Measurements from ENCODE around the gene FBXO36.
"Not testable (repeated sequence)": the region's sequence is repeated elsewhere in the genome, so short reads cannot be mapped to it uniquely, and the experiment has no call there.

Gene FBXO36

DNA sequence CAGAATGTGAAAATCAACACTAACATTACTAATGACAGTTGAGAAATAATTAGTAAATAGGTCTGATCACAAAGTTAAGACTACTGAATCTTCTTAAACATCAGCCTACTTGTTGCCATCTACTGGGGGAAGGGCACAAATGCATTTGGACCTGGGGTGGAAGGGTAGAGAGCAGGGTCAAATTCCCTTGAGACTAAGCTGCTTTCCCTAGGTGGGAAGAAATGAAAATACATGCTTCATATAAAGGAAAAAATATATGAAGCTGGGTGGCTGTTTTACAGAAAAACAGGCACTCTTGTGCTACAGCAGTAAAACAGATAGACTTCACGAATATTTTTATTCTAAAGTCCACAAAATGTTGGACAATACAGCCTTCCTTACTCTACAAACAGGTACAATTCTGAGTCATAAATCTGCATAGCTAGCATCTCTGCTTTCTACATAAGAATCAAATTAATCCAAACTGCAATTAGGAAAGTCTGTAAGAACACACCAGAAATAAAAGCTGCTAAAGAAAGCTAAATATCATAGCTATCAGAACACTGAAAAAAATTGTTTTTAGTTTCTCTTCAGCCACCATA, 11.4 kb upstream of the FBXO36 start:
- 54% methylated on average over 1 of the region's 1 CpG for WGBS
- no peak overlapping the region for H3K4me3 ChIP-seq (ENCODE audit: low read length)
- H3K9ac ChIP-seq (ENCODE audit: low read depth, low read length): no peak overlapping the region
- H3K27ac ChIP-seq (ENCODE audit: low read depth, low read length): no peak overlapping the region
- H3K9me3 ChIP-seq (ENCODE audit: insufficient read depth, low read depth, low read length): no peaks in the 10 kb centered on the region
- no peaks in the 10 kb centered on the region for H3K27me3 ChIP-seq (ENCODE audit: insufficient read depth, low read length)
- H3K4me1 ChIP-seq (ENCODE audit: insufficient read depth, low read length): peaks cover 12% of the 10 kb centered on the region
- peaks cover 20% of the 10 kb centered on the region for H3K36me3 ChIP-seq (ENCODE audit: insufficient read depth, low read length)

DNA sequence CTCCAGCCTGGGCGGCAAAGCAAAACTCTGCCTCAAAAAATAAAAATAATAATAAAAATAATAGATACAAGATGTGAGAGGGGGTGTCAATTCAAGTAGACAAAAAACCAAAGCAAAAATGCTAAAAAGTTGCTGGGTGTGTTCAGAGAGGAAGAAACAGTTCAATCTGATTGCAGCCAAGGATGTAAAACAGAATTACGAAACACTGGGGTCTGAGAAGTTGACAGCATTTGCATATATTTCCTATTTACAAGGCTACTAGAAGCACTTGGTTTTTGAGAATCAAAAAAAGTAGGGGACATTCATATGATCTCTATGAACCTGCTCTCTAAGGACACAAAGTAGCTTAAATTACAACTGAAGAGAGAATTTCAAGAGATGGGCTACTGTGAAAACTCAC, 8.1 kb upstream of the FBXO36 start:
- WGBS: 100% methylated on average over 1 of the region's 2 CpGs

DNA sequence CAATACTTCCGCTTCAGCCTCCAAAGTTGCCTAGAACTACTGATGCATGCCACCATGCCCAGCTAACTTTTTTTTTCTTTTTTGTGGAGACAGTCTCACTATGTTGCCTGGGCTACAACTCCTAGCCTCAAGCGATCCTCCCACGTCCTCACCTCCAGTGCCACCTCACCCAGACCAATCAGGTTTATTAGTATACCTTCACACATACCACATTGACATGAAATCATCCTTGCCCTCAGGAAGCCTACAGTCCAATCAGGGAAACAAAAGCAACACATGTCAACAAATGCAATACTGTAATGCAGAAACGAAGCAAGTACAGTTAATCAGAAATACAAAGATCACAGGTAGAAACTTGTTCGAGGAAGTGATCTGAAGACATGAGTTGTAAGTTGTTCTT, 4.5 kb upstream of the FBXO36 start:
- 97% methylated on average over 5 of the region's 5 CpGs for WGBS
- H3K27me3 ChIP-seq (ENCODE audit: insufficient read depth, low read length): no peaks in the 10 kb centered on the region
- H3K9ac ChIP-seq (ENCODE audit: low read depth, low read length): no peak overlapping the region
- H3K36me3 ChIP-seq (ENCODE audit: insufficient read depth, low read length): peaks cover 17% of the 10 kb centered on the region
- no peak overlapping the region for H3K4me3 ChIP-seq (ENCODE audit: low read length)
- peaks cover 6% of the 10 kb centered on the region for H3K4me1 ChIP-seq (ENCODE audit: insufficient read depth, low read length)
- H3K9me3 ChIP-seq (ENCODE audit: insufficient read depth, low read depth, low read length): no peaks in the 10 kb centered on the region
- H3K27ac ChIP-seq (ENCODE audit: low read depth, low read length): no peak overlapping the region

More for the DNA sequence above, 8.1 kb upstream of the FBXO36 start:
- peaks cover 12% of the 10 kb centered on the region for H3K4me1 ChIP-seq (ENCODE audit: insufficient read depth, low read length)
- no peak overlapping the region for H3K9ac ChIP-seq (ENCODE audit: low read depth, low read length)
- peaks cover 23% of the 10 kb centered on the region for H3K36me3 ChIP-seq (ENCODE audit: insufficient read depth, low read length)
- H3K9me3 ChIP-seq (ENCODE audit: insufficient read depth, low read depth, low read length): no peaks in the 10 kb centered on the region
- H3K27me3 ChIP-seq (ENCODE audit: insufficient read depth, low read length): no peaks in the 10 kb centered on the region
- no peak overlapping the region for H3K27ac ChIP-seq (ENCODE audit: low read depth, low read length)
- H3K4me3 ChIP-seq (ENCODE audit: low read length): no peak overlapping the region

DNA sequence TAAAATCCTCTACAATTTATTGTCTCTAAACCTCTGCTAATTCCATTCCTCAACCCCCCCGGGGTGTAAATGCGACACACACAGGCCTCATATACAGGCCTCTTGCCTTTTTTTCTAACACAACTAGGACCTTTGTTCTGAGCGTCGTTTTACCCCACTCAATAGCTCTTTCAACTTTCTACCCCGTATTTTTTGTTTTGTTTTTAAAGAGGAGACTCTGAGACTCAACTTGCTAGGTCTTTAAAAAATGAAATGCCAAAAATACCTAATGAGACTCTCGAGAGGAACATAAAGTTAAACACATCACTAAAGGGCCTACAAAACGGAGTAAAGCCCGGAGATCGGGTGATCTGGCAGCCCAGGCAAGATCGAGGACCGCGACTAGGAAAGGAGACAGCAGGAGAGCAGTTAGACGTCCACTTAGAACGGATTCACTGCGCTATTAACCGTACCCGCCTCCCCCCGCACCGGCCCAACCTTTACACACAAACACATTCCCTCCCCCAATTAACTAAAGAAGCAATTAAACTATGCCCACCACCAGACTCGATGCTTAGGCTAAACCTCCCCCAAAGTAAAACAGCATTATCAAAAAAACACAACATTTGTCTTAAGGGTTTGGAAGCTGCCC, 2.2 kb upstream of the FBXO36 start:
- Histone ChIP-seq H3K9me3 (ENCODE audit: insufficient read depth, low read depth, low read length) (no peaks in the 10 kb centered on the region), H3K9ac (ENCODE audit: low read depth, low read length) (peak overlapping the region; percentile 62), H3K36me3 (ENCODE audit: insufficient read depth, low read length) (peaks cover 17% of the 10 kb centered on the region), H3K27me3 (ENCODE audit: insufficient read depth, low read length) (no peaks in the 10 kb centered on the region), H3K4me1 (ENCODE audit: insufficient read depth, low read length) (peaks cover 13% of the 10 kb centered on the region), H3K4me3 (ENCODE audit: low read length) (peak overlapping the region; percentile 93), H3K27ac (ENCODE audit: low read depth, low read length) (0 out of 2 replicates have a peak overlapping the region, but pooled peaks have one; percentile 17)
- WGBS: 12% methylated on average over 19 of the region's 20 CpGs

DNA sequence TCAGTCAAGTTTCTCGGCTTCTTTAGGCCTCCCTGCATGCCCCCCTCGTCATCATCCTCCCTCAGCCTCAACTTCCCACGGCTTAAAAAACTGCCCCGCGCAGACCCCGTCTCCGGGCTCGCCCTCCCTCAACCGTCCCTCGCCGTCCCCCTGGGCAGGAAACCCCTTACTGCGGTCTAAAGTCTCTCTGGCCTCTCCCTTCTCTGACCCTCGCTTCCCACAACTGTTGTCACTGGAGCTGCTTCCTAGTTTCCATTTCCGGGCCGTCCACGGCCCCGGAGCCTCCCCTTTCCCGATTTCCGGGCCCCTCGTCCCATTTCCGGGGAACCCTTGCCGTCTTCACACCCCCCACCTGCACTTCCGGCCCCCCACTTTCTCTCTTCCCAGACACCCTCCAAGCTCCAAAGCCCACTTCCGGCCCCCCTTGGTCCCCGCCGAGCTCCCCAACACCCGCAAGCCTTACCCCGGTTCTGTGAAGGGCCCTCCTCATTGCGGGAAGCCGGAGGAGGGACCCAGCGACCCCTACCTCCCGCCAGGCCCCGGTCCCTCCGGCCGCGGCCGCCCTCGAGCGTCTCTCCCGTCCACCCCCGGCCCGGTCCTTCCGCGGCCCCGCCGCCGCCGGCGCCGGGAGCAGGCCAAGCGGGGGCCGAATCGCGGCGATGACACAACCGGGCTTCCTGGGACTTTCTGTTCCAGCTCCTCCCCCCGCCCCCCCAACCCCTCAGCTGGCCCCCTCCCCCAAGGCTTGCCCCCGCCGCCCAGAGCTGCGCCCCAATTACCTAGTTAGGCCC, 1.0 kb upstream of the FBXO36 start:
- no peaks in the 10 kb centered on the region for H3K9me3 ChIP-seq (ENCODE audit: insufficient read depth, low read depth, low read length)
- peak overlapping the region; percentile 62 for H3K9ac ChIP-seq (ENCODE audit: low read depth, low read length)
- WGBS: under 1% methylated on average over 58 of the region's 60 CpGs
- H3K4me3 ChIP-seq (ENCODE audit: low read length): peak overlapping the region; percentile 93
- H3K27me3 ChIP-seq (ENCODE audit: insufficient read depth, low read length): no peaks in the 10 kb centered on the region
- peak overlapping the region; percentile 94 for H3K27ac ChIP-seq (ENCODE audit: low read depth, low read length)
- peaks cover 17% of the 10 kb centered on the region for H3K36me3 ChIP-seq (ENCODE audit: insufficient read depth, low read length)
- H3K4me1 ChIP-seq (ENCODE audit: insufficient read depth, low read length): peaks cover 13% of the 10 kb centered on the region

DNA sequence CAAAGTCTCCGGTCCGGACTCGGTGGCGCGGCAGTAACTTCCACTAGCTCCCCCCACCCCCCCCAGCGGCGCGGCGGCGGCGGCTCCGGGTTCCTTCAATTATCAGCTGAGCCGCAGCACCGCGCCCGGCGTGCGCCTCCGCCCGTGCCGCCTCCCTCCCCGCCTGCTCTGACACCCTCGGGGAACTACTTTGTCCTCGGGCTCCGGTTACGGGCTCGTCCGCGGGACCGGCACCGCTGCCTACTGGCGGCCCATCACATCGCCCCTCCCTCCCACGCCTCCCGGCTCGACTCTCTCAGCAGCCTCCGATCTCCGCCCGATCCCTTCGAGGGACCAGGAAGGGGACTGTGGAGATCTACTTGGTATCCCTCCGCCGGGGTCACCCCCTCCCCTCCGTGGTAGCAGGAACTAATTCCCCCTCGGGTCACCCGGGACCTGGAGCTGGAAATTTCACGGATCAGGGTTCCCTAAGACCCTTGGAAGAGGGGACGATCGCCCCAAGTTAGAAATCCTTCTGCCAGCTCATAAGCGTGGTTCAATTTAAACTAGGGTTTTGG, 333 bp upstream of the FBXO36 start, which contains the start of gene TRIP12:
Gene TRIP12 (minus strand): TSS at position 118 of the 557 bp plus-strand sequence. CDS start 41,930 bp downstream, outside the sequence.
- peaks cover 13% of the 10 kb centered on the region for H3K4me1 ChIP-seq (ENCODE audit: insufficient read depth, low read length)
- H3K9ac ChIP-seq (ENCODE audit: low read depth, low read length): peak within 1 kb of the TSS; percentile 70
- WGBS: under 1% methylated on average over 49 of the region's 49 CpGs
- H3K27me3 ChIP-seq (ENCODE audit: insufficient read depth, low read length): no peaks in the 10 kb centered on the region
- H3K36me3 ChIP-seq (ENCODE audit: insufficient read depth, low read length): peaks cover 17% of the 10 kb centered on the region
- H3K27ac ChIP-seq (ENCODE audit: low read depth, low read length): peak within 1 kb of the TSS; percentile 94
- no peaks in the 10 kb centered on the region for H3K9me3 ChIP-seq (ENCODE audit: insufficient read depth, low read depth, low read length)
- H3K4me3 ChIP-seq (ENCODE audit: low read length): peak within 1 kb of the TSS; percentile 93

DNA sequence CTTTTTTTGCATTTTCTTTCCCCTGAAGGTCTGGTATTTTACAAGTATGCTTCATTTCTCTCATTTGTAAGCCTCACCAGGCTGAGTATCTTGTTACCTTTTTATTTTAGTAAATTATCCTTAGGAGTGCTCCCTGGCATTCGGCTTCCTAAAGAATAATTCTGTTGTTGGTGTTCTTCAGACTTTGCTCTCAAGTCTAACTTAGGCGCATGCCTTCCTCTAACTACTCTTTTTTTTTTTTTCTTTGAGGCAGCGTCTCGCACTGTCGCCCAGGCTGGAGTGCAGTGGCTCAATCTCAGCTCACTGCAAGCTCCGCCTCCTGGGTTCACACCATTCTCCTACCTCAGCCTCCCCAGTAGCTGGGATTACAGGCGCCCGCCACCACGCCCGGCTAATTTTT, 2.2 kb downstream of the FBXO36 start:
- H3K4me3 ChIP-seq (ENCODE audit: low read length); H3K27me3 ChIP-seq (ENCODE audit: insufficient read depth, low read length); H3K27ac ChIP-seq (ENCODE audit: low read depth, low read length); H3K9me3 ChIP-seq (ENCODE audit: insufficient read depth, low read depth, low read length); H3K9ac ChIP-seq (ENCODE audit: low read depth, low read length); H3K36me3 ChIP-seq (ENCODE audit: insufficient read depth, low read length): not testable (repeated sequence)
- H3K4me1 ChIP-seq (ENCODE audit: insufficient read depth, low read length): peaks cover 12% of the 10 kb centered on the region
- 93% methylated on average over 5 of the region's 10 CpGs for WGBS

DNA sequence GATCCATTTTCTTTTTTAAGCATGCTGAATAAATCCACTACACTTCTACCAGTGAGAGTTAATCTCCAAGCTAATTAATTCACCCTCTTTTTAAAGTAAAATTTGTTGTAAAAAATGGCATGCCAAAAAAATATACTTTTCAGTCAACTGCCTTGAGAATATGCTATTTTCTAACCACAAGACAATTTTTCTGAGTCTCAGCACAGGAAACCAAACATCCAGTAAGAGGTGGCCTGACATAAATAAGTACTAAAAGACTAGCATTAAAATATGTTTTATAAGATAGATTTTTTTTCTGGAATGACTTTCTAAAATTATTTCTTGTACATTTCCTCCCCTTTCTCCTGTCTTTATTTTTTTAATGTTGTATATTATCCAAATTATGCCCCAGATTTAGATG, 2.9 kb downstream of the FBXO36 start:
- Histone ChIP-seq H3K36me3 (ENCODE audit: insufficient read depth, low read length) (no peaks in the 10 kb centered on the region), H3K27me3 (ENCODE audit: insufficient read depth, low read length) (no peaks in the 10 kb centered on the region), H3K4me1 (ENCODE audit: insufficient read depth, low read length) (peaks cover 7% of the 10 kb centered on the region; the same call in 1 of the 2 replicates), H3K4me3 (ENCODE audit: low read length) (no peak overlapping the region), H3K27ac (ENCODE audit: low read depth, low read length) (no peak overlapping the region), H3K9ac (ENCODE audit: low read depth, low read length) (no peak overlapping the region), H3K9me3 (ENCODE audit: insufficient read depth, low read depth, low read length) (no peaks in the 10 kb centered on the region)

DNA sequence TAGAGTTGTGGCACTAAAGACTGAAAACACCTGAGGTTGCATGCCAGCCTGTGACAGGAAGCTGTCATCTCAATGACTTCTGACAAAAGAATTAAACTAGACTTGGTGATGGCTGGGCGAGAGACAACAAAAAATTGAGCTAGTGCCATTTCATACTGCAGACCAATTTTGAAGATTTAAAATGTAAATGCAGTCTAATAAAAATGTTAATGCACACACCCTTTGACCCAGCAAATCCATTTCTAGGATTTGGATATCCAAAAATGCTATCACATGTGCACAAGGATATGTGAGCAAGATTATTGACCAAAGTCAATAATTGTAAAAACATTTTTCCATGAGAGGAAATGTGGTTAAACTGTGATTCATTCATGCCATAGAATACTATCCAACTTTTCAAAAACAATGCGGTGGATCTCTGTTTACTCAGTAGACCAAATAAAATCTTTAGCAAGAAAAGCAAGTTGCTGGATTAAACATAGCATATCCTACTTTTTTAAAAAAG, 5.6 kb downstream of the FBXO36 start:
- Histone ChIP-seq H3K9me3 (ENCODE audit: insufficient read depth, low read depth, low read length) (no peaks in the 10 kb centered on the region), H3K27ac (ENCODE audit: low read depth, low read length) (no peak overlapping the region), H3K27me3 (ENCODE audit: insufficient read depth, low read length) (no peaks in the 10 kb centered on the region), H3K36me3 (ENCODE audit: insufficient read depth, low read length) (0 out of 2 replicates have a peak, but pooled peaks cover 2% of the 10 kb centered on the region), H3K4me3 (ENCODE audit: low read length) (no peak overlapping the region), H3K4me1 (ENCODE audit: insufficient read depth, low read length) (peaks cover 7% of the 10 kb centered on the region; the same call in 1 of the 2 replicates), H3K9ac (ENCODE audit: low read depth, low read length) (no peak overlapping the region)
- 94% methylated on average over 2 of the region's 2 CpGs for WGBS

DNA sequence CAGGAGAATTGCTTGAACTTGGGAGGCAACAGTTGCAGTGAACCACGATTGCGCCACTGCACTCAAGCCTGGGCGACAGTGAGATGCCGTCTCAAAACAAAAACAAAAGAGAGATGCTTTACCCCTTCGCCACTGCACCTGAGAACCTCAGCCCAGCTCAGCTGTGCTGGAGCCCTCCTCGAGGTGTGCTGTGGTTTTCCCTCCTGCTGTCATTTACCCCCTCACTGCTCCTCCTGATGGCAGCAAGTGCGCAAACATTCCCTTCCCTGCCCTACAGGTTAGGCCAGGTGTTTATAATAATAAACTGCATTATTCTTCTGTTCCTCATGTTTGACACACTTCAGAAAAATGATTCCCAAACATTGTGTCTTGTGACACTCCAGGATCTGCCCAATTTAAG, 8.4 kb downstream of the FBXO36 start:
- 92% methylated on average over 7 of the region's 7 CpGs for WGBS

DNA sequence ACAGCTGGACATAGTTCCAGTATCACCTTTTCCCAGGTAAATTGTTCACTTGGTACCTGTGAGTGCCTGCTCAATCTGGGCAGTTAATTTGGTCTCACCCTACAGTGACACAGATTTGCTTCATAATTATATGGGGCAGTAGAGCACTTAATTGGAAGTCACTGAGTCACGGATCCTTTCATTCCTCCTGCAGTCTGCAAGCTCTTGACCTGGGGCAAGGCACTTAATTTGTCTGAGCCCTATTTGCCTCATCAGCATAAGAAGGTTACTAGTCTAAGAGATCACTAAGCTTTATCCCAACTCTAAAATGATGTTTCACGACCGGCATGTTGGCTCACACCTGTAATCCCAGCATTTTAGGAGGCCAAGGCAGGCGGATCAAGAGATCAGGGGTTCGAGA, 8.9 kb downstream of the FBXO36 start:
- no peak overlapping the region for H3K27ac ChIP-seq (ENCODE audit: low read depth, low read length)
- no peaks in the 10 kb centered on the region for H3K9me3 ChIP-seq (ENCODE audit: insufficient read depth, low read depth, low read length)
- H3K4me3 ChIP-seq (ENCODE audit: low read length): no peak overlapping the region
- no peaks in the 10 kb centered on the region for H3K27me3 ChIP-seq (ENCODE audit: insufficient read depth, low read length)
- no peak overlapping the region for H3K9ac ChIP-seq (ENCODE audit: low read depth, low read length)
- no peaks in the 10 kb centered on the region for H3K4me1 ChIP-seq (ENCODE audit: insufficient read depth, low read length)
- H3K36me3 ChIP-seq (ENCODE audit: insufficient read depth, low read length): peaks cover 12% of the 10 kb centered on the region; the same call in 1 of the 2 replicates
- WGBS: 90% methylated on average over 5 of the region's 5 CpGs

More for the DNA sequence above, 8.4 kb downstream of the FBXO36 start:
- H3K27ac ChIP-seq (ENCODE audit: low read depth, low read length): no peak overlapping the region
- peaks cover 12% of the 10 kb centered on the region; the same call in 1 of the 2 replicates for H3K36me3 ChIP-seq (ENCODE audit: insufficient read depth, low read length)
- no peaks in the 10 kb centered on the region for H3K27me3 ChIP-seq (ENCODE audit: insufficient read depth, low read length)
- H3K9me3 ChIP-seq (ENCODE audit: insufficient read depth, low read depth, low read length): no peaks in the 10 kb centered on the region
- no peaks in the 10 kb centered on the region for H3K4me1 ChIP-seq (ENCODE audit: insufficient read depth, low read length)
- H3K4me3 ChIP-seq (ENCODE audit: low read length): no peak overlapping the region
- no peak overlapping the region for H3K9ac ChIP-seq (ENCODE audit: low read depth, low read length)
